Erythroblast (primary cell): ENCODE results near the gene FREM2.

Source experiments
- GATA1 ChIP-seq: IDR thresholded peaks from 2 replicates; pipeline ENCODE4 v1.6.1; 2011; ENCODE audit warnings: low read depth, mild to moderate bottlenecking, control low read depth, low read length, moderate library complexity
- POLR2A ChIP-seq: IDR thresholded peaks from 2 replicates; pipeline ENCODE4 v1.6.1; 2011; ENCODE audit warnings: mild to moderate bottlenecking, low read length

GRCh38 chr13:38769526-38769925 is 82.6 kb downstream of the FREM2 start:
- TF ChIP-seq POLR2A: no peak
- TF ChIP-seq GATA1: no peak
